ENCODE data around the gene STK32B. TPM values are rescaled to one million over a fixed set of nuclear protein-coding genes. Genes with fewer than 3 reads are reported as not detected.

STK32B gene
- total RNA-seq, 1 experiment from 2014 or later = 11.6 TPM

GRCh38 chr4:5165420-5166369, 114.4 kb downstream of the STK32B start:
- Histone ChIP-seq H3K4me1 (ENCODE audit: control insufficient read depth, insufficient read depth, low read length) (no peaks in the 10 kb centered on the region), H3K36me3 (ENCODE audit: control insufficient read depth, insufficient read depth, low read length) (no peaks in the 10 kb centered on the region), H3K27ac (ENCODE audit: low read length) (no peak overlapping the region), H3K9me3 (ENCODE audit: control insufficient read depth, insufficient read depth, low read depth, low read length) (no peaks in the 10 kb centered on the region), H3K27me3 (ENCODE audit: control insufficient read depth, insufficient read depth, low read length) (no peaks in the 10 kb centered on the region), H3K4me3 (ENCODE audit: low read depth in 2 of 2, low read length in 2 of 2) (no peak overlapping the region)
- ChIA-PET POLR2A (no interaction called here), CTCF (no interaction called here)
- intact Hi-C loops (cut with micrococcal nuclease; ENCODE audit: unreplicated experiment) (no loop called here), in situ Hi-C loops (cut with HindIII; ENCODE audit: low pct_unique_long_range_greater_than_20kb, low sequenced_read_pairs) (no loop called here)
- BruUV-seq (replicated peaks) = no TSS peak
- DNase-seq (ENCODE audit: low read depth, low spot score) (no peak), ATAC-seq (no peak)
- no peak for TF ChIP-seq TCF7L2 (IDR thresholded peaks at IDR 0.05; ENCODE audit: low read depth, low read length)
- no peak for TF ChIP-seq POLR2AphosphoS5 (IDR thresholded peaks at IDR 0.05; ENCODE audit: low read depth, low read length)
- TF ChIP-seq, protein P1, sequence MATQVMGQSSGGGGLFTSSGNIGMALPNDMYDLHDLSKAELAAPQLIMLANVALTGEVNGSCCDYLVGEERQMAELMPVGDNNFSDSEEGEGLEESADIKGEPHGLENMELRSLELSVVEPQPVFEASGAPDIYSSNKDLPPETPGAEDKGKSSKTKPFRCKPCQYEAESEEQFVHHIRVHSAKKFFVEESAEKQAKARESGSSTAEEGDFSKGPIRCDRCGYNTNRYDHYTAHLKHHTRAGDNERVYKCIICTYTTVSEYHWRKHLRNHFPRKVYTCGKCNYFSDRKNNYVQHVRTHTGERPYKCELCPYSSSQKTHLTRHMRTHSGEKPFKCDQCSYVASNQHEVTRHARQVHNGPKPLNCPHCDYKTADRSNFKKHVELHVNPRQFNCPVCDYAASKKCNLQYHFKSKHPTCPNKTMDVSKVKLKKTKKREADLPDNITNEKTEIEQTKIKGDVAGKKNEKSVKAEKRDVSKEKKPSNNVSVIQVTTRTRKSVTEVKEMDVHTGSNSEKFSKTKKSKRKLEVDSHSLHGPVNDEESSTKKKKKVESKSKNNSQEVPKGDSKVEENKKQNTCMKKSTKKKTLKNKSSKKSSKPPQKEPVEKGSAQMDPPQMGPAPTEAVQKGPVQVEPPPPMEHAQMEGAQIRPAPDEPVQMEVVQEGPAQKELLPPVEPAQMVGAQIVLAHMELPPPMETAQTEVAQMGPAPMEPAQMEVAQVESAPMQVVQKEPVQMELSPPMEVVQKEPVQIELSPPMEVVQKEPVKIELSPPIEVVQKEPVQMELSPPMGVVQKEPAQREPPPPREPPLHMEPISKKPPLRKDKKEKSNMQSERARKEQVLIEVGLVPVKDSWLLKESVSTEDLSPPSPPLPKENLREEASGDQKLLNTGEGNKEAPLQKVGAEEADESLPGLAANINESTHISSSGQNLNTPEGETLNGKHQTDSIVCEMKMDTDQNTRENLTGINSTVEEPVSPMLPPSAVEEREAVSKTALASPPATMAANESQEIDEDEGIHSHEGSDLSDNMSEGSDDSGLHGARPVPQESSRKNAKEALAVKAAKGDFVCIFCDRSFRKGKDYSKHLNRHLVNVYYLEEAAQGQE (IDR thresholded peaks at IDR 0.05; ENCODE audit: insufficient read depth in 1 of 2, low read depth in 2 of 2, low read length in 1 of 2) = no peak
- TF ChIP-seq, protein P2, sequence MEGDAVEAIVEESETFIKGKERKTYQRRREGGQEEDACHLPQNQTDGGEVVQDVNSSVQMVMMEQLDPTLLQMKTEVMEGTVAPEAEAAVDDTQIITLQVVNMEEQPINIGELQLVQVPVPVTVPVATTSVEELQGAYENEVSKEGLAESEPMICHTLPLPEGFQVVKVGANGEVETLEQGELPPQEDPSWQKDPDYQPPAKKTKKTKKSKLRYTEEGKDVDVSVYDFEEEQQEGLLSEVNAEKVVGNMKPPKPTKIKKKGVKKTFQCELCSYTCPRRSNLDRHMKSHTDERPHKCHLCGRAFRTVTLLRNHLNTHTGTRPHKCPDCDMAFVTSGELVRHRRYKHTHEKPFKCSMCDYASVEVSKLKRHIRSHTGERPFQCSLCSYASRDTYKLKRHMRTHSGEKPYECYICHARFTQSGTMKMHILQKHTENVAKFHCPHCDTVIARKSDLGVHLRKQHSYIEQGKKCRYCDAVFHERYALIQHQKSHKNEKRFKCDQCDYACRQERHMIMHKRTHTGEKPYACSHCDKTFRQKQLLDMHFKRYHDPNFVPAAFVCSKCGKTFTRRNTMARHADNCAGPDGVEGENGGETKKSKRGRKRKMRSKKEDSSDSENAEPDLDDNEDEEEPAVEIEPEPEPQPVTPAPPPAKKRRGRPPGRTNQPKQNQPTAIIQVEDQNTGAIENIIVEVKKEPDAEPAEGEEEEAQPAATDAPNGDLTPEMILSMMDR (IDR thresholded peaks at IDR 0.05) = no peak

DNA sequence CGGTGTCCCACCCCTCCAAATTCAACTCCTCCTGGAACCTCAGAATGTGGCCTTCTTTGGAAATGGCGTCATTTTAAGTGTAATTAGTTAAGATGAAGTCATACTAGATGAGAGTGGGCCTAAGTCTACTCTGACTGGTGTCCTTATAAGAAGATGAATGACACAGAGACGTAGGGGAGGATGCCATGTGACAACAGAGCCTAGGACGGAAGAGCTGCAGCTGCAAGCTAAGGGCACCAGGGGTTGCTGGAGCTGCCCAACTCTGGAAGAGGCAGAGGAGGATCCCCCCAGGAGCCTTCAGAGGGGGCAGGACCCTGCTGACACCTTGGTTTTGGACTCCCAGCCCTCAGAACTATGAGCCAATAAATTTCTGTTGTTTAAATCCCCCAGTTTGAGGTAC, 115.1 kb downstream of the STK32B start:
- ChIA-PET POLR2A (interaction anchor here (0.6 kb wide), 1 partner anchor 9 kb away, joined by 11 read pairs; no protein-coding TSS in a partner anchor), CTCF (no interaction called here)
- BruUV-seq (replicated peaks) = no TSS peak
- Histone ChIP-seq H3K27ac (ENCODE audit: low read length) (no peak overlapping the region), H3K36me3 (ENCODE audit: control insufficient read depth, insufficient read depth, low read length) (no peaks in the 10 kb centered on the region), H3K4me1 (ENCODE audit: control insufficient read depth, insufficient read depth, low read length) (no peaks in the 10 kb centered on the region), H3K9me3 (ENCODE audit: control insufficient read depth, insufficient read depth, low read depth, low read length) (no peaks in the 10 kb centered on the region), H3K4me3 (ENCODE audit: low read depth in 2 of 2, low read length in 2 of 2) (no peak overlapping the region), H3K27me3 (ENCODE audit: control insufficient read depth, insufficient read depth, low read length) (no peaks in the 10 kb centered on the region)
- ATAC-seq (no peak), DNase-seq (ENCODE audit: low read depth, low spot score) (no peak)
- TF ChIP-seq, protein P2 (IDR thresholded peaks at IDR 0.05) = no peak
- TF ChIP-seq, protein P1 (IDR thresholded peaks at IDR 0.05; ENCODE audit: insufficient read depth in 1 of 2, low read depth in 2 of 2, low read length in 1 of 2) = no peak
- TF ChIP-seq TCF7L2 (IDR thresholded peaks at IDR 0.05; ENCODE audit: low read depth, low read length) = no peak
- no peak for TF ChIP-seq POLR2AphosphoS5 (IDR thresholded peaks at IDR 0.05; ENCODE audit: low read depth, low read length)
- TF ChIP-seq SIN3A (IDR thresholded peaks at IDR 0.05; ENCODE audit: borderline replicate concordance, insufficient read depth, low read depth, low read length) = no peak
- intact Hi-C loops (cut with micrococcal nuclease; ENCODE audit: unreplicated experiment) = no loop called here
- in situ Hi-C loops (cut with HindIII; ENCODE audit: low pct_unique_long_range_greater_than_20kb, low sequenced_read_pairs) = no loop called here

All from Panc1 (cell line).